M059J (cell line): ENCODE data around the gene NDRG4. TPM values are rescaled to one million over a fixed set of nuclear protein-coding genes. Genes with fewer than 3 reads are reported as not detected.
A peak's percentile ranks its signal among the peaks of the same experiment; 100 is the strongest.
"Not testable (repeated sequence)": the region's sequence is repeated elsewhere in the genome, so short reads cannot be mapped to it uniquely, and the experiment has no call there.

Experiments
- DNase-seq: peaks from one replicate; pipeline ENCODE4 v3.0.0-alpha.2; 2012; ENCODE audit warnings: low read depth
- total RNA-seq: library from RNA; depleted of rRNA; stranded (reverse); fragments of >200 nt; shearing (Covaris generic); gene quantifications from 2 replicates; pipeline ENCODE4 v1.2.3, GENCODE V29; 2014

The NDRG4 gene
- total RNA-seq, 1 experiment from 2014 or later, result 6.5 TPM

DNA sequence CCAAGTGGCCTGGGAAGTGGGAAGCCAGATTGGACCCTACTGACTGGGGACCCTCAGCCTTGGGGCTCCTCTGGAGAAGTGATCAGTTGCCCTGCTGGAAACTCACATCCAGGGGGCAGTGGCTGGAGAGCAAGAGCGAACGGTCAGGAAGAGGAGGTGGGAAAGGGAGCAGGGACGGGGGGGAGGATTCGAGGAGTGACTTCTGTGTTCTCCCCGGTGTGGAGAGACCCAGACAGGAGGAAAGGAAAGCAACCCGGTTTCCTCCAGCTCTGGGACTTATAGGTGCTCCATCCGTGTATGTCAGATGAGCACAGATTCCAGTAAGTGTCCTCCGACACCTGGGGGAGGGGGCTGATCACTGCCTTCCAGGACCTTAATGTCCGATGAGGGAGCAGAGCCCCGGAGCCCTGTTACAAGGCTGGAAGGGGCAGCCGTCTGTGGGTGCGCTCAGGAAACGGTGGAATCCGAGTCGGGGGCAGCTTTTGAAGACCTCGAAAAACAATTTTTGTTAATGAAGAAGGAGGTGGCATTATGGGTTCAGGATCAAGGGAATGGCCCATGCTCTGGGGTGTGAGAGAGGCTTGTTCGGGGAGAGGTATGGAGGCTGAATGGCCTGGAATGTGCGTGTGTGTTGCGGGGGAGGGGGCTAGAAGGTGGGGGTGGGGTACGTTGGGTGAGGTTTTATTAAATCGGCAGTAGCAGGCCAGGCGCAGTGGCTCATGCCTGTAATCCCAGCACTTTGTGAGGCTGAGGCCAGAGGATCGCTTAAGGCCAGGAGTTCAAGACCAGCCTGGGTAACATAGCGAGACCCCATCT, 34.8 kb upstream of the NDRG4 start:
- DNase-seq, result no peak

DNA sequence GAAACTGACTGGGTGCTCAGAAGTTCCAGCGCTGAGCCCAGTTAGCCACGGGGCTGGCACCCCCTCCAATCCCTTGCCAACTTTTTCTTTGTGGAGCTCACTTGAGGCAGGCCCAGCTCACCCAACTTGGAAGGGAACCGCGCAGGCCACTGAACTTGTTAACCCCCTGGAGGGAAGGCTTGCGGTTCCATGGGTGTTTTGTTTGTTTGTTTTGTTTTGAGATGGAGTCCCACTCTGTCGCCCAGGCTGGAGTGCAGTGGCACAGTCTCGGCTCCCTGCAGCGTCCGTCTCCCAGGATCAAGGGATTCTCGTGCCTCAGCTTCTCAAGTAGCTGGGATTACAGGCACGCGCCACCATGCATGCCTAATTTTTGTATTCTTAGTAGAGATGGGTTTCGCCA, 34.1 kb upstream of the NDRG4 start:
- DNase-seq, result no peak

DNA sequence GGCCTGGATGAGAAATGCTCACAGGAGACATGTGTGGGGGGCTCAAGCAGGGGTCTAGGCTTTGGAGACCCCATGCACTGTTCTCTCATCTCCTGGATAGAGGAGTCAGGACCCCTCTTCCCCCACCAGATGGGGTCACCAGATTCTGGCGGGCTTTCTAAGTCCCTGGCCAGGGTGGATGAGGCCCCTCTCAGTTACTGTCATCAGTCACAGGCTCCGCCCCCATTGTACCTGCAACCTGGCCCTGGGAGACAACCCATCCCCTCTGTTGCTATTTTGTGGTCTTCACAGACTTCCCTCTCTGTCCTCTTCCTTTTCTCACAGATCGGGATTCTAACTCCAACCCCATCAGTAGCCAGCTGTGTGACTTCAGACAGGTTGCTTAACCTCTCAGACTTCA, 33.5 kb upstream of the NDRG4 start:
- no peak for DNase-seq

DNA sequence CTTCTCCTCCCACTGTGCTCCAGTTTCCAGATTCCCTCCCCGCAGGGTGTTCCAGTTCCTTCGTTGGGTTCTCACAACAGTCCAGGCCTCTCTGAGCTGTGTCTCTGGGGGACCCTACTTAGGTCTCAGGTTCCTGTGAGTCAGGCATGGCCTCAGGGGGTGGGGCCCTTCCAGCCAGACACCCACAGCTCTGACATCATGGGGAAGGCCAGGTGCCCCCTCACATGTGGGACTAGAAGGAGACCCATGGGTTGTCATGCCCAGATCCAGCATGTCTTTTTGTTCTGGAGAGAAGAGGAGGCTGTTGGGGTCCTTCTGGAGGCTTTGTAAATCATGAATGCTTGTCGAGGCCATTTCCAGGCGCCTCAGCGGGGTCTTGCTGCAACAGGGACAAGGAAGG, 32.0 kb upstream of the NDRG4 start:
- no peak for DNase-seq

DNA sequence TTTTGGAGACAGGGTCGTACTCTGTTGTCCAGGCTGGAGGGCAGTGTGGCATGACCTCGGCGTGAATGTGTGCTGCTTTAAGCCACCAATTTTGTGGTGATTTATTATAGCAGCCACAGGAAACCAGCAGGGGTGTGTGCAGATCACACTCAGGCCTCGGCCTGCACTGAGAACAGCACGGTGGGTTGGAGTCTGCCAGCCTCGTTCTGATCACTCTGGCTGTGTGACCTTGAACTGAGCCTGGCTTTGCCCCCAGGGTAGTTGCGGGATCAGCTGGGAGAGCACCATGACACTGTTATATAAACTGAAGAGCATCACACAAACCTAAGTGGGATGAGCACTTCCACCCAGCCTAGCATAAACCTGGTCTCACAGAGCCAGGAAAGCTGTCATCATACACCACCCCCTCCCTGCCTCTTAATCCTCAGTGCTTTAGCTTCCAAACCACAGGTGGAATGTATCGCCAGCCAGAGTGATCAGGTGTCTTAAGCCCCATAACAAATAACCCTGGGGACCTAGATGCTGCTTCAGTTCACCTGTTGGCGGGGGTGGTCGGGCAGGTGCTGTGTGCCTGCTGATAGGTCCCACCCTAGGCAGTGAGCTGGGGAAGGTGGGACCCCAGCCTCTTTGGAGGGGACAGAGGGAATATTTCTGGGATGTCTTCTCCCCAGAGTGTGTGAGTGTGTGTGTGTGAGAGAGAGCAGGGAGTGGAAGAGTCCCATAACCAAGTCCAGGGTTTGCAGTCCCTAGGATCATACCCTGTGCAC, 28.6 kb upstream of the NDRG4 start:
- DNase-seq, result no peak

DNA sequence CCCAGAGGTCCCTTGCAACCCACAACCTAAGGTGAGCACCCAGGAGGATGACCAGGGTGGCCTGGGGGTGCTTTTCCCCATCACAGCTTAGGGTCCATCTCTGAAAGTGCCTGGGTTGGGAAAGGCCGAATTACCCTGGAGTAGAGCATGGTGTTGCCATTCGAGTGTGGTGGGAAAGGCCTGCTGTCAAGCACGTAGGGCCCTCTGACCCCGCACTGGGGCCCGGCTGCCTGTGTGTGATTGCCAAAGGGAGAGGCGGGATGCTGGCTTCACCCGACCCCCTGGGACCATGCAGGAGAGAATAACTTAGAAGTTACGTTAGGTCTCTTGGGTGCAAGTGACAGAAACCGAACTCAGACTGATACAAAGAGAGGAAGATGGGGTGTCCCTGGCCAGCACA, 27.7 kb upstream of the NDRG4 start:
- no peak for DNase-seq

DNA sequence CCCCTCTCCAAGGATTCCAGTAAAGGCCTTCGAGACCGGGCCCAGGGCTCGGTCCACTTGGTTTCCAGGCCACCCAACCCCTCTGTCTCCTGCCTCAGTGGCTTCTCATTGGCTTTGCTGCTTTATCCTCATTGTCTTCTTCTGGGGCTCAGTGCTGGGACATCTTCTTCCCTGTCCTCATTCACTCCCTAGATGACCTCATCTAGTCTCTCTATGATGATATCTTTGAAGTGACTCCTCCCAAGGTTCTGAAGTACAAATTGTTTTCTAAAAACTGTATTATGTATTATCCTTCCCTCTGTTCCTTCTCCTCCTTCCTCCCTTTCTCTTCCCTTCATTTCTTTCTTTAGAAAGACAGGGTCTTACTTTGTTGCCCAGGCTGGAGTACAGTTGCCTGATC, 27.1 kb upstream of the NDRG4 start:
- no peak for DNase-seq

DNA sequence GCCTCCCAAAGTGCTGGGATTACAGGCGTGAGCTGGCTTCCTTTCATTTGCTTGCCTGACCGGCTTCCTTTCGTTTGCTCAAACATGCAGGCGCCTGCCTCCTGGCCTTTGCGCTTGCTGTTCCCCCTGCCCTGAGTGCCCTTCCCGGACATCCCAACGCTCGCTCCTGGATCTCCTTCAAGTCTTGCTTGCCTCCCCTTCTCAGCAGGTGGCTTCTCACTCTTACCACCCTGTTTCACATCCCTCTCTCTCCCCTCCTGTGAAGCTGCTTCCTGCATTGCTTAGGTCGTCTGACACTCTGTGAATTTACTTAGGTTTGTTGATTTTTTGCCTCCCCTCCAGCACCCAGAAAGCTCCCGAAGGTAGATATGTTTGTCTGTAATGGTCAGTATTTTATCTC, 25.6 kb upstream of the NDRG4 start:
- no peak for DNase-seq

DNA sequence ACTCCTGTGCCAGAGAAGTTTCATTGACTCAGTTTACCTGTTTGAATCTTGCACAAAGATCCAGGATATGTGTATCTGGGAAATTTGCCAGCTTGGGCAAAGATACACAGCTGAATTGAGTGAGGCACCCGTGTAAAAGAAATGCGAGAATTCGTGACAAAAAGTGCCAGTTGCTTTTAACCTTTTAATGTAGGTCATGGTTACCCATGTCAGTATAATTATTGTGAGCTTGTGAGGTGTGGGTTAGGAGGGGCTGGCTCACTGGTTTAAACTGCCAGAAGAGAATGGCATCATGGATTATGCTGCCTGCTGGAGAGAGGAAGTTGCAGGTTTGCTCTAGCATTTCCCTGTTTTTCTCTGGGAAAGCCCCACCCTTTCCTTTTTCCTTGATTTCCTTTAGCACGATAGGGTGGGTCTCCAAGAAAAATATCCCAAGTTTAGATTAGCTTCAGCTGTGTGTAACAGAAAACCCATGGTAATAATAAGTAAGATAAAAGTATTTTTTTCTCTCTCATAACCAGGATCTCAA, 24.8 kb upstream of the NDRG4 start:
- DNase-seq, result no peak

DNA sequence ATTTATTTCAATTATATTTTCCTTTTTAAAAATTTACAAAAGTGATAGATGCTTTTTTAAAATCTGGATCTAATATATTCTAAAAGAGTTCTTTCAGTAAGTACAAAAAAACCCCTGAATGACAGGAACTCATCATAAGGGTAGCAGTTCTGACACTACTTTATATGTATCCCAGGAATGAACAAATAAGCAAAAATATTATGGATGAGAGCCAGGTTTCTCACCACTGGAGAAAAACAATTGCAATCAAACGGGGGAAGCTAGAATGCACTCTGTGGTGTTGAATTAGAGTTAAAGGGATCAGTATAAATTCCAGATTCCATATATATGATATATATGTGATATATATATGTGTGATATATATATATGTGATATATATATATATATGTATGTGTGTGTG, 23.2 kb upstream of the NDRG4 start:
- DNase-seq, result no peak

DNA sequence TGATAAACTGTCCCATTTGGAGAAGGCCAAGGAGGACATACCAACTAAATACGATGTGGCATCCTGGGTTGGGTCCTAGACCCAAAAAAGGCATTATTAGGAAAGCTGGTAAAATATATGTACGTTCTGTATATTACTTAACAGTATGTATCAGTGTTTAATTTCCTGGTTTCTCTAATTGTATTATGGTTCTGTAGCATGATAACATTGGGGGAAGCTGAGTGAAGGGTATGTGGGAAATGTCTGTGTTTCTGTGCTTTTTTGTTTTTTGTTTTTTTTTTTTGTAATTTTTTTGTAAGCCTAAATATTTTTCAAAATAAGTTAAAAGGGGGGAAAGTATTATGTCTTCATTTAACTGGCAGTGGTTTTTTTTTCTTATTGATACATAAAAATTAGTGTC, 21.5 kb upstream of the NDRG4 start:
- no peak for DNase-seq

DNA sequence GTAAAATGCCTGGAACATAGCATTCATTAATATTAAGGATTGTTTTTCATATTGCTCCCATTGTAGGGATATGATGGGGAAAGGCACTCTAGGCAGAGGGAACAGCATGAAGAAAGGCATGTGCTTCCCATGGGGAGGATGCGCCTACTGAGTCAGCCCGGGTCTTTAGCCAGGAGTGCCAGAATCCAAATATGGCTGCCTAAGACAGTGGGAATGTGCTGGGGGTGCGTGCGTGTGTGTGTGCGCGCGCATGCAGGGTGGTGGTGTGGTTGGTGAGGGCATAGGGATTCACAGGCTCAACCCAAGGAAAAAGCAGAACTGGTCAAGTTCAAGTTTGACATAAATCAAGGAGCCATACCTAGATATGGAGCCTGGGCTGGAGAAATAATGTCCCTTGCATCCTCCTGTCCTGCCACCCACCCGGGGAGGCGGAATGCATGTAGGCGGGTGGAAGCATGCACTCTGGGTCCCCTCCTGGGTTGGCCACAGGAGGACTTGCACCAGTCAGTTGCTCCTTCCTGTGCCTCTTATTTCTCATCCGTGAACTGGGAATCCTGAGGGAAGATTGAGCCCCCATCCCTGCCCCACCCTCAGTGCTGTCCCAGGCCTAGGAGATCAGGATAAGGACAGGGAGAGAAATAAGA, 18.6 kb upstream of the NDRG4 start:
- DNase-seq, result no peak

DNA sequence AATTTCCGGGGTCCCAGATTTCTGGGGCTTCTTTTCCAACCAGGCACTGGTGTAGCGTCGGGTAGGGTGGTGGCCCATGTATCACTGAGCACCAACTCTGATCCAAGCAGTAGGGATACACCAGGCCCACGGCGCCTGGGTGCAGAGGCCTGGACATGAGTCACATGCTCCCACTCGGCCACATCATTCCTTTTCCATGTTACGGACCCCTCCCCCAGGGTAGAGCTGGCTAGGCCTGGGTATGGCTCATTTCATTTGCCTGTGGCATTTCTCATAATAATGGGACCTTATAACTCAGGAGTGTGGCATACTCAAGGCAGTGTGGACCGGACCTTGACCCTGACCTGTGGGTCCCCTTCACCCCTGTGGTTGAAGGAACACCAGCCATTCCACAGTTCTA, 18.0 kb upstream of the NDRG4 start:
- DNase-seq, result peak; percentile 74

DNA sequence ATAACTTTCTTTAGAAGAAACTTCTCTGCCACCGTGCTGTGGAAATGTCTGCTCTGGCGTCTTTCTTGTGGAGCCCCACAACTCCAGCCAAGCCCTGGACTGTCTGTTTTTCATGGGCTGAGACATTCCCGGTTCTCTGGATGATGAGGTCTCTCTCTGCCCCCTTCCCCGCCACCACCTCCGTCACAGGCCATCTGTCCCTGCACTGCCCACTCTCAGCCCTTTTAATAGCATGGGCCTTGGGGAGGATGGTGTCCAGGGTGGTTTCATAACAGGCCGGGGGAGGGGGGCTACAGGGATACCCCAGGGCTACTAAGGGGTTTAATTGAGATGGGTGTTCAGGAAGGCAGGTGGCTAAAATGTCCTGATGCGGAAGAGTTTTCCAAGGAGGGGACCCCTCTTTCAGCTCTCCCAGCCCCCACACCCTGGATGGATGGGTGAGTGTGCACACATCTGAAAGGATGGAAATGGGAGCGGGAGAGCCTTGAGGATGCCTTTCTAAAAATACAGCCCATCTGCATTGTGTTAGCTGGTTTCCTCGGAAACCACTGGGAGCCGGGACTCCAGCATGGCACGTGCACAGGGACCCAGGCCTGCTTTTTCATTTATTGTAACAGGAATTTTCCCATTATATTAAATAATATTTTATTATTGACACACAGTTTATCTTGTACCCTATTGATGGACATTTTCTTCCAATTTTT, 14.6 kb upstream of the NDRG4 start:
- DNase-seq, result no peak

DNA sequence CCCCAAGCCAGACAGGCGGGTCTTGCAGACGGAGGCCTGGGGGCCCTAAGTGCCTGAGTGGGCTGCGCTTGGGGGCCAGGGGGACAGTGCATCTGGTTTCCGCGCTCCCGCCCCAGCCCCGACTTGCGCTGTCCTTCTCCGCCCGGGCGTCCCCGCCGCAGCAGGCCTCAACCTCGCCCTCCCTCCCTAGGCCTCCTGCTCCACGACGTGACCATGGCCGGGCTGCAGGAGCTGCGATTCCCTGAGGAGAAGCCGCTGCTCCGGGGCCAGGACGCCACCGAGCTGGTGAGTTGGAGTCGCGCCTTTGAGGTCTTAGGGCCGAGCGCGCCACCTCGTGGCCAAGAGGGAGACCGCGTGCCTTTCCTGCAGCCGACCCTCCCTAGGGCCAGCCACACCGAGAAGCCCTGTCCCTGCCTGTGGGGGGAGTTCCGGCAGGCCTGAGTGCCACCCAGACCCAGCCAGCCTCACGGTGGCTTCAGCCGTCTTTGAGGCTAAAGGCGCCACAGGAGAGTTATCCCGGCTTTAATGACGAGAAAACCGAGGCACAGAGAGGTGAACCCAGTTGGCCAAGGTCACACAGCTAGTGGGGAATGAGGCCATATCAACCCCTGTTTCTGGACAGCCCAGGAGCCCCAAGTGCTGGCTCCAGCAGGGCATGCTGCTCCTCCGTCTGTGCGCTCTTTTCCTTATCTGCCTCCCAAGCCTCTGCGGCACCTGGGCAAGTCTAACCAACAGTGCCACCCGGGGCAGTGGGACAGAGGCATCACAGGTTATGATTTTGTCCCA, 12.2 kb upstream of the NDRG4 start:
- DNase-seq, result peak; percentile 78

DNA sequence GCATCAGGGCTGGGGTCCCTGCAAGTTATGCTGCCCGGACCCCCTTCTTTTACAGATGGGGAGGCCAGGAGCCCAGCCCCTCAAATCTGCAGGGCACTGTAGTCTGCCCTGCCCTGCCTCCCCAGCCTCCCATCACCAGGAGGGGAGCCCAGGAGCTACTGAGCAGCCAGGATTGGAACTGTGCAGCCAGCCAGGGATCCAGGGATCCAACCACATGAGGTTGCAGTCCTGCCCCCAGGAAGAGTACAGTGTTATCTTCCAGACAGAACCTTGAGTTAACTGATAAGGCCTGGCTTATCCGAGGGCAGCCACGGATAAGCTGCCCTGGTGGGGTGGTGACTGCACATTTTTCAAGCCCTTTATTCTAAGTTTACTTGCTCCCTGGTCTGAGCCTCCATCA, 11.4 kb upstream of the NDRG4 start:
- no peak for DNase-seq

DNA sequence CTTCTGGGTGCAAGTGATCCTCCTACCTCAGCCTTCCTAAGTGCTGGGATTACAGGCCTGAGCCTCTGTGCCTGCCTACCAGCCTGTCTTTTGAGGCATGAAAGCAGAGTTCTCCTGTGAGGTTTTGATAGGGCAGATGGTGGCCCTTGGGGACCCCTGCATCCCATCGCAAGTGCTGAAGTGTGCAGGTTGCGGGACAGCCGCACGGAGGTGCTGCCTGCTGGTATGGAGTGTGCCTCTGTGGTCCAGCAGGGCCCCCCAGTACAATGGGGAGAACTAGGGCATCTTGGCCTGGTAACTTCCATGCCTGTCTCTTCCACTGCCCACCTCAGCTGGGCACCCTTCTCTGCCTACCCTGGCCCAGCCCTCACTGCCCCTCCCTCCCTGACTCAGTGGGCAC, 9.9 kb upstream of the NDRG4 start:
- DNase-seq, result no peak

DNA sequence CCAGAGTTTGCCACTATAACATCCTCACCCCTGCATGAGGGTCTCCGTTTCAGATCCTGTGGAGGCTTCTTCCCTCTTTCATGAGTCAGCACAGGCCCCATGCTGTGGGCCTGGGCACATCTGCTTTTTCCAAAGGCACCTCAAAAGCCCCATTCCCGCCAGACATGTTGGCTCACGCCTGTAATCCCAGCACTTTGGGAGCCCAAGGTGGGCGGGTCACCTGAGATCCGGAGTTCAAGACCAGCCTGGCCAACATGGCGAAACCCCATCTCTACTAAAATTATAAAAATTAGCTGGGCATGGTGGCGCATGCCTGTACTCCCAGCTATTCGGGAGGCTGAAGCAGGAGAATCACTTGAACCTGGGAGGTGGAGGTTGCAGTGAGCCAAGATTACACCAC, 9.4 kb upstream of the NDRG4 start:
- not testable (repeated sequence) for DNase-seq

DNA sequence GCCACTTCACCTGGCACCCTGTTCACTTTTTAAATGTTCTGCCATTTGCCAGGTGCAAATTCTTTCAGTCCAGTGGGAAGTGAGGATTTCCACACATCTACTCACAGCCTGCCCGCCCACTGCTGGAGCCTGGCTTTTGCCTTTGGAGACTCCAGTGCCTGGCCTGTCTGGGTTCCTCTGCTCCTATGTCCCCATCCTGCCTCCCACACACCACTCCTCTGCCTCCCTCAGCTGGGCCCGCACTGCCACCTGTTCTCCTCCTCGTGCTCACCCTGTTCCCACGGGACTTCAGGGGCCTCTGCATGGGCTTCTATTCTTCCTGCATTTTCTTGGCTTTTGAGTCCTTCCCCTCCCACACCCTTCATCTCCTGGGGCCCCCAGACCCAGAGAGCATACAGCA, 7.9 kb upstream of the NDRG4 start:
- no peak for DNase-seq

DNA sequence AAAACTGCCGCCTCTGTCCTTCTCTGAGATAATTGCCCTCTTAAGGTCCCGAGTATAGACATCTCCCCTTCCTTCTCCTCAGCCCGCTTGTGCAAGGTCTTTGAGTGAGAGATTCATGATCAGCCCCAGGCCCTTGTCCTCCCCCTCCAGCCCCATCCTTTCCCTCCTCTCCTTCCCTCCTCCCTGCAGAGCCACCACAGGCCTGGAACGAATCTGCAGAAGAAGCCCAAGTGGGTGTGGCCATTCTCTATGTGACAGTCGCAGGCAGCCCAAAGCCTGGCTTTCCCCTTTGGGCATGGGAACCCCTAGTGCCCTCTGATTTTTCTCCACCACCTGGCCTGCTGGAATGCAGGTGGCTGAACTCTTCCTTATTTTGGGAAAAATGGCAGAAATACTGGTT, 7.2 kb upstream of the NDRG4 start:
- DNase-seq, result no peak

DNA sequence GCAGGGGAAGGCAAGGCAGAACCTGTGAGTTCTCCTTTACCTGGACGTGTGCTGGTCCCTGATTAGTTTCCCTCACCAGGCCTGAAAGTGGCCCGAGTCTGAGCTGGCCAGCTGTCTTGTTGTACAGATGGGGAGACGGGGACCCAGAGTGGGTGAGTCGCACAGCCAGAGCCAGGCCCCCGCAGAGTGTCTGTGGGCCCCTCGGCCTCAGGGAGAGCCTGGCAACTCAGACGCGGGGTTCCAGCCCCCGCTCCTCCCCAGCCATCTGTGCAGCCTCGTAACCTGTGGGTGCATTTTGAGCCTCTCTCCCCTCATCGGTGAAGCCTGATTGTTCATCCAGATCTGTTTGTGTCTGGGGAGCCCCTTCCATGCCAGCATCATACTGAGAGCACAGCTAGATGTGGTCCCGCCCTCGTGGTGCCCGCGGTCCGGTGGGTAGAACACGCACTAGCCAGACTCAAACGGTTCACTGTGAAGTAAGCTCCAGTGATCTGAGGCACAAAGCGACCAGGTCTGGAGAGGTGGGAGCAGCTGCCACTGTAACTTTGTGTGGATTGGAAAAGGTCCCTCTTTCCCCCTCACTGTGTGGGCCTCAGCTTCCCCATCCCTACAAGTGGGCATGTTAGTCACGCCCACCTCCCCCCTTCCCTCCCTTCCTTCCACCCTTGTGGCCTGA, 6.0 kb upstream of the NDRG4 start:
- DNase-seq, result no peak
